ENCODE measurements around the gene LRRC51. TPM values are rescaled to one million over a fixed set of nuclear protein-coding genes. Genes with fewer than 3 reads are reported as not detected.

LRRC51 gene
- polyA plus RNA-seq, 1 donor from 2014 or later = 20.8 TPM

DNA sequence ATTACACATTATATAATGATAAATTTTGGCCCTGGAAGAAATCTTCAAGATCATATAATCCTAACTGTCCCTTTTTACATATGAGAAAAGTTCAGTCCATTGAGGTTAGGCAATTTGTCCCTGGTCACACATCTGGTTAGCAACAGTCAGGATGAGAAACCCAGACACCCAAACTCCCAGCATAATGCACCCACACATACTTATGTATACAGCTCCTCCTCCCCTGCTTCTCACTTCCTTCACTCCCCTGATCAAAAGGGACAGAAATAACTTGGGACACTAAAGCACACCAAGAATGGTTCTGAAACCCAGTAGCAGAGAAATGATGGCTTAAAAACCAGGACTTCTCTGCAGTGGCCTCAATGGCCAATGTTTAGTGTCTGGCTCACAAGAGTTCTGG lies 11.4 kb upstream of the LRRC51 start:
- peaks cover 25% of the 10 kb centered on the region for H3K79me2 ChIP-seq (replicated peaks; ENCODE audit: insufficient read depth, low read length)
- no peak overlapping the region for H3K9ac ChIP-seq (ENCODE audit: low read length)
- TF ChIP-seq TAF1 (IDR thresholded peaks at IDR 0.05; ENCODE audit: low read depth) = no peak
- TF ChIP-seq, protein P1, sequence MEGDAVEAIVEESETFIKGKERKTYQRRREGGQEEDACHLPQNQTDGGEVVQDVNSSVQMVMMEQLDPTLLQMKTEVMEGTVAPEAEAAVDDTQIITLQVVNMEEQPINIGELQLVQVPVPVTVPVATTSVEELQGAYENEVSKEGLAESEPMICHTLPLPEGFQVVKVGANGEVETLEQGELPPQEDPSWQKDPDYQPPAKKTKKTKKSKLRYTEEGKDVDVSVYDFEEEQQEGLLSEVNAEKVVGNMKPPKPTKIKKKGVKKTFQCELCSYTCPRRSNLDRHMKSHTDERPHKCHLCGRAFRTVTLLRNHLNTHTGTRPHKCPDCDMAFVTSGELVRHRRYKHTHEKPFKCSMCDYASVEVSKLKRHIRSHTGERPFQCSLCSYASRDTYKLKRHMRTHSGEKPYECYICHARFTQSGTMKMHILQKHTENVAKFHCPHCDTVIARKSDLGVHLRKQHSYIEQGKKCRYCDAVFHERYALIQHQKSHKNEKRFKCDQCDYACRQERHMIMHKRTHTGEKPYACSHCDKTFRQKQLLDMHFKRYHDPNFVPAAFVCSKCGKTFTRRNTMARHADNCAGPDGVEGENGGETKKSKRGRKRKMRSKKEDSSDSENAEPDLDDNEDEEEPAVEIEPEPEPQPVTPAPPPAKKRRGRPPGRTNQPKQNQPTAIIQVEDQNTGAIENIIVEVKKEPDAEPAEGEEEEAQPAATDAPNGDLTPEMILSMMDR (IDR thresholded peaks at IDR 0.05; ENCODE audit: poor library complexity, severe bottlenecking) = no peak
- TF ChIP-seq EP300 (conservative IDR thresholded peaks at IDR 0.05; ENCODE audit: poor library complexity, severe bottlenecking) = no peak
- H2AFZ ChIP-seq (ENCODE audit: low read depth, low read length) = no peak overlapping the region
- no peaks in the 10 kb centered on the region for H3F3A ChIP-seq (ENCODE audit: insufficient read depth, low read length, poor library complexity, severe bottlenecking)
- H3K36me3 ChIP-seq (ENCODE audit: insufficient read depth, low read length) = no peaks in the 10 kb centered on the region
- no peak overlapping the region for H3K4me3 ChIP-seq (ENCODE audit: low read length)
- no peak overlapping the region for H3K27ac ChIP-seq (ENCODE audit: low read length)
- H3K27me3 ChIP-seq (ENCODE audit: insufficient read depth, low read depth, low read length) = no peaks in the 10 kb centered on the region
- H4K20me1 ChIP-seq (ENCODE audit: insufficient read depth) = no peaks in the 10 kb centered on the region
- H3K9me3 ChIP-seq (ENCODE audit: low read length) = no peaks in the 10 kb centered on the region
- H3K4me2 ChIP-seq (ENCODE audit: low read length) = no peak overlapping the region
- no peaks in the 10 kb centered on the region for H3K9me2 ChIP-seq (ENCODE audit: insufficient read depth, low read length)

DNA sequence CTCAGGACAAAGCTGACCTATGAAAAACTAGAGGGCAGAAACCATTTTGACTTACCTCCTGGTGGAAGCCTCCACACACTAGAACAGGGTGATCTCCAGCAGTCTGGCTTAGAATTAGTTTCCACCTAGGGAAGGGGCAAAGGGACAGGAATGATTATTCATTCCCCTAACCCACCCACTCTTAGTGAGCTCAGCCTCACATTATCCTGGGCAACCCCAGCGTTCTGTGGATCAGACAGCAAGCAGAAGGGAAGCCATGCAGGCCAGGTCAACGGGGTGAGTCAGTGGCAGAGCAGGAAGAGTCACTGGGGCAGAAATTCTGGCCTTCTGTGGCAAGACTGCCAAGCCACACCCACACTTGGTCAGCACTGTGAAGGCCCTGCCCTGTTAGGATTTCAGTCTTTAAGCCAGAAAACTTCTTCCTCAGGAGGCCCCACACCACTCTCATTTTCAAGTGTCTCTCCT lies 10.8 kb upstream of the LRRC51 start:
- no peaks in the 10 kb centered on the region for H3K9me2 ChIP-seq (ENCODE audit: insufficient read depth, low read length)
- H3F3A ChIP-seq (ENCODE audit: insufficient read depth, low read length, poor library complexity, severe bottlenecking) = no peaks in the 10 kb centered on the region
- no peak overlapping the region for H2AFZ ChIP-seq (ENCODE audit: low read depth, low read length)
- H3K4me3 ChIP-seq (ENCODE audit: low read length) = no peak overlapping the region
- no peak for TF ChIP-seq RAD21 (conservative IDR thresholded peaks at IDR 0.05)
- TF ChIP-seq, protein P2, sequence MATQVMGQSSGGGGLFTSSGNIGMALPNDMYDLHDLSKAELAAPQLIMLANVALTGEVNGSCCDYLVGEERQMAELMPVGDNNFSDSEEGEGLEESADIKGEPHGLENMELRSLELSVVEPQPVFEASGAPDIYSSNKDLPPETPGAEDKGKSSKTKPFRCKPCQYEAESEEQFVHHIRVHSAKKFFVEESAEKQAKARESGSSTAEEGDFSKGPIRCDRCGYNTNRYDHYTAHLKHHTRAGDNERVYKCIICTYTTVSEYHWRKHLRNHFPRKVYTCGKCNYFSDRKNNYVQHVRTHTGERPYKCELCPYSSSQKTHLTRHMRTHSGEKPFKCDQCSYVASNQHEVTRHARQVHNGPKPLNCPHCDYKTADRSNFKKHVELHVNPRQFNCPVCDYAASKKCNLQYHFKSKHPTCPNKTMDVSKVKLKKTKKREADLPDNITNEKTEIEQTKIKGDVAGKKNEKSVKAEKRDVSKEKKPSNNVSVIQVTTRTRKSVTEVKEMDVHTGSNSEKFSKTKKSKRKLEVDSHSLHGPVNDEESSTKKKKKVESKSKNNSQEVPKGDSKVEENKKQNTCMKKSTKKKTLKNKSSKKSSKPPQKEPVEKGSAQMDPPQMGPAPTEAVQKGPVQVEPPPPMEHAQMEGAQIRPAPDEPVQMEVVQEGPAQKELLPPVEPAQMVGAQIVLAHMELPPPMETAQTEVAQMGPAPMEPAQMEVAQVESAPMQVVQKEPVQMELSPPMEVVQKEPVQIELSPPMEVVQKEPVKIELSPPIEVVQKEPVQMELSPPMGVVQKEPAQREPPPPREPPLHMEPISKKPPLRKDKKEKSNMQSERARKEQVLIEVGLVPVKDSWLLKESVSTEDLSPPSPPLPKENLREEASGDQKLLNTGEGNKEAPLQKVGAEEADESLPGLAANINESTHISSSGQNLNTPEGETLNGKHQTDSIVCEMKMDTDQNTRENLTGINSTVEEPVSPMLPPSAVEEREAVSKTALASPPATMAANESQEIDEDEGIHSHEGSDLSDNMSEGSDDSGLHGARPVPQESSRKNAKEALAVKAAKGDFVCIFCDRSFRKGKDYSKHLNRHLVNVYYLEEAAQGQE (IDR thresholded peaks at IDR 0.05; ENCODE audit: borderline replicate concordance) = no peak
- H3K27ac ChIP-seq (ENCODE audit: low read length) = no peak overlapping the region
- no peaks in the 10 kb centered on the region for H3K27me3 ChIP-seq (ENCODE audit: insufficient read depth, low read depth, low read length)
- H3K79me2 ChIP-seq (replicated peaks; ENCODE audit: insufficient read depth, low read length) = peaks cover 28% of the 10 kb centered on the region
- H4K20me1 ChIP-seq (ENCODE audit: insufficient read depth) = no peaks in the 10 kb centered on the region
- no peak overlapping the region for H3K9ac ChIP-seq (ENCODE audit: low read length)
- no peaks in the 10 kb centered on the region for H3K36me3 ChIP-seq (ENCODE audit: insufficient read depth, low read length)
- no peaks in the 10 kb centered on the region for H3K9me3 ChIP-seq (ENCODE audit: low read length)
- no peak overlapping the region for H3K4me2 ChIP-seq (ENCODE audit: low read length)

DNA sequence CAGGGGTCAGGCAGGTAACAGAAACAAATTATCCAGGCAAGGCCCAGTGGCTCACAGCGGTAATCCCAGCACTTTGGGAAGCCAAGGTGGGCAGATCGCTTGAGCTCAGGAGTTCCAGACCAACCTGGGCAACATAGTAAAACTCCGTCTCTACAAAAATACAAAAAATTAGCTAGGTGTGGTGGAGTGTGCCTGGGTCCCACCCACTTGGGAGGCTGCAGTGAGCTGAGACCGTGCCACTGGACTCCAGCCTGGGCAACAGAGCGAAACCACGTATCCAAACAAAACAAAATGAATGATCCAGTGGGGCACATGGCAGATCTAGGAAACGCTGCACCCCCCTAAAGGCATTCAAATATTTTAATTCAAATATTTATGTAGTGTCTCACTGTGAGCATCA lies 10.2 kb upstream of the LRRC51 start:
- no peak overlapping the region for H3K9ac ChIP-seq (ENCODE audit: low read length)
- H3K9me3 ChIP-seq (ENCODE audit: low read length) = no peaks in the 10 kb centered on the region
- TF ChIP-seq POLR2AphosphoS5 (IDR thresholded peaks at IDR 0.05) = no peak
- no peak overlapping the region for H3K4me2 ChIP-seq (ENCODE audit: low read length)
- H2AFZ ChIP-seq (ENCODE audit: low read depth, low read length) = no peak overlapping the region
- H3K36me3 ChIP-seq (ENCODE audit: insufficient read depth, low read length) = no peaks in the 10 kb centered on the region
- peaks cover 33% of the 10 kb centered on the region for H3K79me2 ChIP-seq (replicated peaks; ENCODE audit: insufficient read depth, low read length)
- H3K27me3 ChIP-seq (ENCODE audit: insufficient read depth, low read depth, low read length) = no peaks in the 10 kb centered on the region
- no peaks in the 10 kb centered on the region for H4K20me1 ChIP-seq (ENCODE audit: insufficient read depth)
- no peak overlapping the region for H3K27ac ChIP-seq (ENCODE audit: low read length)
- H3K4me3 ChIP-seq (ENCODE audit: low read length) = no peak overlapping the region
- no peaks in the 10 kb centered on the region for H3K9me2 ChIP-seq (ENCODE audit: insufficient read depth, low read length)
- H3F3A ChIP-seq (ENCODE audit: insufficient read depth, low read length, poor library complexity, severe bottlenecking) = no peaks in the 10 kb centered on the region
